GM18519 (cell line): ENCODE data around the gene IL10.

ENCODE experiments used
- ATAC-seq: cut with Tn5 transposase; IDR thresholded peaks from one replicate; pipeline ENCODE4 v1.9.1; 2021; ENCODE audit warnings: mild to moderate bottlenecking, moderate library complexity; ENCODE audit not compliant: unreplicated experiment, low FRiP score

IL10 gene

DNA sequence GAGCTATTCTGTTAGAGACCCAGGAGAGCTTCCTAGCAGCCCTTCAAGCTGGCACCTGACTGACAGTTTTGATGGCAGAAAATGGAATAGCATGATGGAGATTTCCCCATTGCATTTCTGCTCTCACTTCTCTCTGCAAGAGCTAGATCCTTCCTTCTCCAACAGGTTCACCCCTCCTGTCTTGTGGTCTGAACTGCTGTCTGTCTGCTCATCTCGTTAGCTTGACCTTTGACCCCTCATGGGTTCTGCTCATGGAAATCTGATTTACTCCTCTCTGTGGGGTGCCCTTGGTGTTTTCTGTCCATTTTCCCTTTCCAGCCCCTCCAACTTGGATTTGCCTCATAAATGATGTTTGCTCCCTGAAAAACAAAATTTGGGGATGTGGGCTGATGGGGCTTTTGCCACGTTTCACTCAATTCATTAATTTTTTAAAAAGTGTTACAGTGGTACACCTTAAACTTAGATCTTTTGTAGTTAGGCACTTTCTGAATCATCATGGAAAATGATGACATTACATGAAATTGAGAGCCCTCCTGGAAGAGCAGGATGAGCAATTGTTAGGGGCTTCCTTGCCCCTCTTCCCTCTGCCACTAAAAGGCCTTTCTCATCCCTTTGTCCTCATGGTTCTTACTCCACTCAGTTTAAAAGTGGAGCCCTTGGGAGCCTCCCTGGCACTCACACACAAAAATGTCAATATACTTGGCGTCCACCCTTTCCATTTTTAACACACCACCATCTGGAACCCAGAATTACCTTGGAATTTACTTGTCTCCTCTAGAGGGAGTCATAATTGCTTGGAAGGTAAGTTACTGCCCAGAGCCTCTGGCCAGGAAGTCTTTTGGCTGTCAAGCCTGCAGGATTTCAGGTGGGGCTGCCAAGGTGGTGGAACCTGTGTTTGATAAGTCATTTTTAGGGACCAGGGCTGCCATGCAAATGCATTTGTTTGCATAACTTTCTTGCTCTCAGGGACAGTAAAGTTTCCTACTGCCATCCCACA is 33.6 kb downstream of the IL10 start:
- ATAC-seq: no peak

GRCh38 chr1:206737729-206738201 is 34.5 kb downstream of the IL10 start:
- ATAC-seq: no peak

DNA sequence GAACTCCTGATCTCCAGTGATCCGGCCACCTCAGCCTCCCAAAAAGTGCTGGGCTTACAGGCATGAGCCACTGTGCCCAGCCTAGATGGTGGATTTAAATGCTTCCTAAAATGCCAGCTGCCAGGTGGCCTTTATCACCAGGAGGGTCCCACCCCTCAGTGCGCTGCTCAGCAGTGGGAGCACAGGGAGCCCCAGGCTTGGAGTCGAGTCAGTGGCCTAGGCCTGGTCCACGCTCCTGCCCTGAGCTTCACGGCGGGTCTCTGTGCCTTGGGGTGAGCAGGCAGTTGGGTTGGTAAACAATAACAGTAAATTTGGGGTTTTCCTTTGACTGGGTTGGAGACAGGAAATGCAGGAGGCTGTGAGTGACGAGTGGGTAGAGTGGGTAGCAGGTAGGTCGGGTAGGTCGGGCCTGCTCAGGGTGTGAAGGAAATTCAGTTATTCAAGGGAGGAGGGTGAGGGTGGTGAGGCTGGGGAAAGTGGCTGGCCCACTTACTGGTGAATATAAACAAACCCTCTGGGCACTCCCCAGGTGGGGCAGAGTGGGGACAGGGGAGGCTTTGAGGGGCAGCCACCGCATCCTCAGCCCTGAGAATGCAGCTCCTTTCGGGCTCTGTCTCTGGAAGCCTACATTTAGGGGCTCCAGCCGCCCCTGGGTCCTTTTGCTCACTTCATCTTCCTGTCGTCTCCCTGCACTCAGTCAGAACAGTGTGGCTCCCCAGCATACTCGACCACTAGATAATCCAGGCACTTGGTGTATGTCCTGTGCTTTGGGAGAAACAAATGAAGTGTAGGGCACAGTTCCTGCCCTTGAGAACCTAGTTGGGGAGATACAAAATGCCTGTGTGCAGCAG is 35.2 kb downstream of the IL10 start:
- no peak for ATAC-seq

DNA sequence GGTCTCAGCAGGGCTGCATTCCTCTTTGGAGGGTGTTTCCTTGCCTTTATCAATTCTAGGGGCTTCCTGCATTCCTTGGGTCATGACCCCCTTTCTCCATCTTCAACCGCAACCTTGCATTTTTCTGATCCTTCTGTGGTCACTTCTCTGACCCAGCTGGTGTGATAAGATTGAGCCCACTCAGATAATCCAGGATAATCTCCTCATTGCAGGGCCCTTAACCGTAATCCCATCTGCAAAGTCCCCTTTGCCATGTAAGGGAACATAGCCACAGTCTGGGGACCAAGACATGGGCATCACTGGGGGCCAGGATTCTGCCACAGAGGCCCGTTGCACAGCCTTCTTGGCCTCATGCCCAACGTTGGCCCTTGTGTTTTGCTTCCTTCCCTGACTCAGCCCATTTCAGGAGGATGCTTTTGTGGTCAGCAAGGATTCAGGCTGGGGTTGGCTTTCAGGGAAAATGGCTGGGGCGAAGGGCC is 36.7 kb downstream of the IL10 start:
- ATAC-seq: no peak

DNA sequence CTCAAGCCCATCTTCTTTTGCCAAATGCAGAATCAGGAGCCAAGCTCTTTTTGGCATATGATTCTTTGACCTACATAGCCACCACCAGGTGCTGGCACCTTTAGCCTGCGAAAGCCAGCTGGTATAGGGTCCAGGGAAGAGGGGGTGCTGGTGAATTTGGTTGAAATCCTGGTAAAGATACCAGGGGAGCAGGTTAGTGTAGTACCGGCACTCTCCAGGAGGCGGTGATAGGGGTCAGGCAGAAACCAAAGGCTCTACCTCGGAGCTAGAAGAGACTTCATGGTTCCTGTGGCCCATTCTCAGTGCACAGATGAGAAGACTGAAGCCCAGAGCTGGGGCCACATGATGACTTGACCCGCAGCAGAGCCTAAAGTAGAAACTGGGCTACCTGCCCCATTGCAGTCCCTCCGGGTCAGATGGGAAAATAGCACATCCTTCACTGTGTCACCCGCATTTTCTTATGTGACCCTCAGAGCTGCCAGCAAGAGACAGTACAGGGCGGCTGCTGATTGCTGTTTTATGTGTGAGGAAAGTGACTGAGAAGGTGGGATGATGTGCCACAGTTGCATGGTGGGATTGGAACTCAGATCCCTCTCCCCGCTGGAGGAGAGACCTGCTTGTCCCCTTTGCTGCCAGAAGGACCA is 37.7 kb downstream of the IL10 start:
- no peak for ATAC-seq

DNA sequence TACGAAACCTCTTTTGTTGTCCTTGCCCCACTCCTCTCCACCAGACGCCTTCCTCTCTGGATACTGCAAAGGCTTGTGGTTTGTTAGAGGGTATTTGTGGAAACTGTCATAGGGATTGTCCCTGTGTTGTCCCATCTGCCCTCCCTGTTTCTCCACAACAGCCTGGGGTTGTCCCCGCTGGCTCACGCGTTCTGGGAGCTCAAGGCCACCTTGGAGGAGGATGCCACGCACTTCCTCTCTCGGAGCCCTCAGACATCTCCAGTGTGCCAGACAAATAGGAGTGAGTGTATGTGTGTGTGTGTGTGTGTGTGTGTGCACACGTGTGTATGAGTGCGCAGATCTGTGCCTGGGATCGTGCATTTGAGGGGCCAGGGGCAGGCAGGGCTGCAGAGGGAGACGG is 39.3 kb downstream of the IL10 start:
- no peak for ATAC-seq

DNA sequence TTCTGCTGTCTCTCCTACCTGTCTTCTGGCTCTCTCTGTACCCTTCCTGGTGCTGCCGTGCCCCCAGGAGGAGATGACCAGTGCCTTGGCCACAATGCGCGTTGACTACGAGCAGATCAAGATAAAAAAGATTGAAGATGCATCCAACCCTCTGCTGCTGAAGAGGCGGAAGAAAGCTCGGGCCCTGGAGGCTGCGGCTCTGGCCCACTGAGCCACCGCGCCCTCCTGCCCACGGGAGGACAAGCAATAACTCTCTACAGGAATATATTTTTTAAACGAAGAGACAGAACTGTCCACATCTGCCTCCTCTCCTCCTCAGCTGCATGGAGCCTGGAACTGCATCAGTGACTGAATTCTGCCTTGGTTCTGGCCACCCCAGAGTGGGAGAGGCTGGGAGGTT is 39.8 kb downstream of the IL10 start:
- no peak for ATAC-seq

GRCh38 chr1:206729507-206729906 is 42.8 kb downstream of the IL10 start:
- no peak for ATAC-seq

DNA sequence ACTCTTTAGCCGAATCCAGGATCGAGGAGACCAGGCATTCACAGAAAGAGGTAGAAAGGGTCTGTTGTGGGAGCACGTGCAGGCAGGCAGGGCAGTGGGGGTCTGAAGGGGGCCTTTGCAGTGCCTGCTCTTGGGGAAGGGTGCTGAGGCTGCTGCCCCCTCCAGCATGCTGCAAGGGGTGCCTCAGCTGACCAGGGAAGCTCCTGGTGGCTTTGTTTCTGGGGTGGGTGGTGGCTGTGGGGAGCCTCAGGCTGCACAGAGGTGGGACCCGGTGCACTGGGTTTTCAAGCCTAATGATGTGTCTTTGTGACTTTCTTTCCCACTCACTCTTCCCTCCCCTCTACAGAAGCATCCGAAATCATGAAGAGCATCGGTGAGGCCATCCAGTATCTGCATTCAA is 43.2 kb downstream of the IL10 start:
- ATAC-seq: no peak

DNA sequence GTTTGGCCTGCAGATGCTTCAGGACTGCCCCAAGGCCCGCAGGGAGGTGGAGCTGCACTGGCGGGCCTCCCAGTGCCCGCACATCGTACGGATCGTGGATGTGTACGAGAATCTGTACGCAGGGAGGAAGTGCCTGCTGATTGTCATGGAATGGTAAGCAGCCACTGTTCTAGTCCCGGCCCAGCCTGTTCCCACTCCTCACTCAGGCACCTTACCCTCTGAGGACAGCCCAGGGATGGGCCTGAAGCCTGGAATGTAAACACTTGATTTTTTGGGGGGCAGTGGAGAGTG is 43.7 kb downstream of the IL10 start:
- ATAC-seq: no peak

DNA sequence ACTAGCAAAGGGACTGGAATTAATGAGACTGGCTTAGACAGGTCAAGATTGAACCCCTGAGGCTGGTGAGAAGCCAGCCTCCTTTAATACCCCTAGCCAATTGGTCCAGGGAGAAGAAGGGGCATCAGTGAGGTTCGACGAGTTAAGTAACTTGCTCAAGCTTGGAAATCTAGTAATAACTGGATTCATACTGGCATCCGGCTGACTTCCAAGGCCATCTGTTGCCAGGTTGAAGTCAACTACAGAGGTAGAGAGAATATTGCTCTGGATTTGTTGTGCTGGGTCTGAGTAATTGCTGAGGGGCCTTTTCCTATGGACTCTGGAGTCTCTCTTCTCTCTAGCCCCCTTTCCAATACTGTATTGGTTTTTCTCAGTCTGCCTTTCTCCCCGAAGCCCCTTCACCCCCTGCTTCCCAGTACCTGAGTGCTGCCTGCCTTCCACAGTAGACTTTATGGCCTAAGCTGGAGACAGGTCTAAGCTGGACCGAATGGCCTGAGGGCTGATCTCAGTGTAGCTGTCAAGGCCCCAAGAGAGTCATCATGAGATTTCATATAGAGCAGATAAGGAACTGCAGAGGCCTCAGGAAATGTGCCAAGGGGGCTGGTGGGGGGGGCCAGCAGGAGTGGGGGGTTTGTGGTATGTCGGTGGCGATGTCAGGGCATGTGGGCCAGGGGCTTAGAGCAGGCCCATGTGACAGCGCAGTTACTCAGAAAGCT is 44.2 kb downstream of the IL10 start:
- no peak for ATAC-seq

- no peak for ATAC-seq
Measured at GRCh38 chr1:206725109-206725963, 47.0 kb downstream of the IL10 start.

DNA sequence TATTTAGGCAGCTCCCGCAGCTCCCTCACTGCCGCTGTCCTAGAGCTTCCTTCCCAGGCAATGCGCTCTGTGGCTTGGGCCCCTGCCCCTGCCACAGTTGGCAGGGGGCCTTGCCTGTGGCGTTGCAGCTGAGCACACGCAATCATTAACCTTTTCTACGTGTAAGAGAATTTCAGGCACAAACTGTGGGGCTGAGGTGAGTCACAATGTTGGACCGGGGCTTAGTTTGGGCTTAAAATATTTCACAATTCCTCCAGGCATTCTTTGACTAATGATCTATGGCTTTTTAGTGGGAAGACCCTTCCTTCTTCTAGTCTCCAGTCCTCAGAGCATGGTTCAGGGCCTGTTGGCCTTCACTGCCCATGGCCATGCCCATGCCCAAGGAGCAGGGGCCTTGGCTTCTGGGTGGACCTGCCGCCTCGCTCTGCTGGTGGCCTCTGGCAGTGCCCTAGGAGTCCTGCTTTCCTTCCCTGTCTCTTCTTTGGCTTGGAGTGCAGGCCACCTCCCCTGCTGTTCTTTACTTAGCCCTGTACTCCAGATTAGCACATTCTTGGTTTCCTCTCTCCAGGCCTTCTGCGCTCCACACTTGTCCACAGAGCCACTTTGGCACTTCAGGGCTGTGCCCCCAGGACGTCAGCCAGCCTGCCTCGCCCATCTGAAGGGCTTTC is 48.4 kb downstream of the IL10 start:
- ATAC-seq: no peak

DNA sequence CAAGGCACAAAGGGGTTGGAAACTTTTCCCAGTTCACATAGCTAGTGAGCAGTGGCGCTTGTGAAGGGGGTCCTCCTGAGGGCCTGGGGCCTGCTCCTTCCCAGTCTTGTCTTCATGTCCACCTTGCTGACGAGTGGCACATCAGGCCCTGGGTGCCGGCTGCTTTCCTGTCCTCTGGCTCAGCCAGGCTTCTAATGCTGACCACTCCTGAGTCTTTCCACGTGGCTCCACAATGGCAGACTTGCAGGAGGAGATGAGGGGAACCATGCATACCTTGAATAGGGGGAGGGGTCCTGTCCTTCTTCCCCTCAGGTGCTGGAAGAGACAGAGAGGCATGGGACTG is 48.9 kb downstream of the IL10 start:
- no peak for ATAC-seq

- no peak for ATAC-seq
Measured at GRCh38 chr1:206722751-206723461, 49.4 kb downstream of the IL10 start.

GRCh38 chr1:206721454-206721853 is 50.8 kb downstream of the IL10 start:
- ATAC-seq: no peak

DNA sequence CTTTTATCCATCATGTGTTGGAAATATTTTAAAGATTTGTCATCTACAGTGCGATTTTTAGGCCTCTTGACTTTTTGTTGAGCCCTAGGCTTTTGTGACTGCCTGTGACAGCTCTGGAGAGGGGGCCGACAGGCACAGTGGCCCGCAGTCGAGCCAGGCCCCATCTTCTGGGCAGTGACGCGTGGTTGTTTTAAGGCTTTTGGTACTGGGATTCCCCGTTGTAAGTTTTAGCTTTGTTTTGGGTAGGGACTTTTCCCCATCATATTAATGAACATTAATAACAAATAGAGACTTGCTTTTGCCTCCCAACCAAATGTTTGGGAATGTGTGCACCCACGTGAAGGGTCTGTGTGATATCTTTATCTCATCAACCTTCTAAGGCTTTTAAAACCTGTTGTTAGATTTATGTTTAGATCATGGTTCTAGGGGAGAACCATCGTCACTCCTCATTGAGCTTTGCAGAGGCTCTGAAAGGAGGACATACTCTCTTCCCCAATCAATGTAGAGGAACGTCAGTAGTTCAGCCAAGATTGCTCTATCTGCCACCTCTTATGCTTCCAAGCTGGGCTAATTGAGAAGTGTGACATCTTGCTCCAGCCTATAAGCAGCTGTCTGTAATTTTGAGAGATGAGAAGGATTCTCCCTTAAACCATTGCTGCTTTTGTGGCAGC is 53.0 kb downstream of the IL10 start:
- no peak for ATAC-seq

- no peak for ATAC-seq
Measured at GRCh38 chr1:206717674-206717989, 54.7 kb downstream of the IL10 start.
